Heart left ventricle (tissue), 13 donors: ENCODE measurements around the gene HMG20B.

Source experiments
- CTCF ChIP-seq, 12 donors: fragments of 200-600 bp; sonication (generic) in 4 of 12; IDR thresholded peaks; one replicate each; pipeline versions ENCODE4 v1.5.0 to v1.8.0; 2018 to 2022; ENCODE audit warnings: antibody characterized with exemption in 12 of 12, mild to moderate bottlenecking in 5 of 12
- POLR2A ChIP-seq, 2 donors: fragments of 450-650 bp; IDR thresholded peaks; one replicate each; pipeline ENCODE4 v1.6.1; 2017; ENCODE audit warnings: antibody characterized with exemption in 2 of 2, mild to moderate bottlenecking in 2 of 2, moderate library complexity in 2 of 2
- donor health status: ischemic (EF 13 %, LVEDD 7.1; RV severe dilation, severe dysfunction).
- donor health status: DM: no; HTN: yes; CAD: no.
- donor health status: DM: no; HTN: no; CAD: no.
- donor health status: ischemic (EF 25% LVEDD 6.9; RV normal size, moderate dysfunction).
- donor health status: ischemic (EF 25% LVEDD 5.7; RV mildly dilated, moderate dysfunction).
- donor health status: ischemic (EF 35%, LVEDD 5.7; RV mildly dilated, moderate dysfunction).
- donor health status: nonischemic (EF 11% LVEDD 7.7; RV severe dilation, severe dysfunction).
- donor health status: DM: yes; HTN: yes; CAD: no.
- donor health status: PGD.
- donor health status: ischemic (EF 29% LVEDD 5.4; RV normal size, mild dysfunction).
- donor health status: nonischemic (EF 23%, LVEDD 6.1; RV moderate dilation, normal function).

DNA sequence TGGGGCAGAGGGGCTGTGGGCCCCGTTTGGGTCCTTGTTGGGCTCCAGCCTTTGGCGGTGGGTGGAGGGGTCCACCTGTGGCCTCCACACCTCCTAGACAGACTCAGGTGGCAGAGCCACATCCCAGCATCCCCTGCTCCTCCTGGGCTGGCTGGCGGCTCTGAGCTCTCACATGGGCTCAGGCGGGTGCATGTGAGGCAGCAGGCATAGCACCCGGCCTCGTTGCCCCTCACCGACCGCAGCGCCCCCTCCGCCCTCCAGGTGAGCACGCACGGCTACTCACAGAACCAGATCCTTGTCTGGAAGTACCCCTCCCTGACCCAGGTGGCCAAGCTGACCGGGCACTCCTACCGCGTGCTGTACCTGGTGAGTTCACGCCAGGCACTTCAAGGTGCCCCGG lies 39.7 kb upstream of the HMG20B start:
- TF ChIP-seq CTCF (IDR thresholded peaks at IDR 0.05) (no peak), POLR2A (IDR thresholded peaks at IDR 0.05) (no peak)
